ENCODE results near the gene GTPBP4.

The GTPBP4 gene

GRCh38 chr10:968546-969199 is 19.6 kb upstream of the GTPBP4 start:
- no peak for DNase-seq

GRCh38 chr10:969473-970150 is 18.6 kb upstream of the GTPBP4 start:
- no peak for DNase-seq

GRCh38 chr10:970311-971149 is 17.7 kb upstream of the GTPBP4 start:
- DNase-seq: no peak

- no peak for DNase-seq
Measured at GRCh38 chr10:971150-971542, 17.1 kb upstream of the GTPBP4 start.

GRCh38 chr10:971613-972012 is 16.6 kb upstream of the GTPBP4 start:
- no peak for DNase-seq

- DNase-seq: no peak
Measured at GRCh38 chr10:972763-973162, 15.5 kb upstream of the GTPBP4 start.

- no peak for DNase-seq
Measured at GRCh38 chr10:974038-974784, 14.0 kb upstream of the GTPBP4 start.

GRCh38 chr10:974785-975074 is 13.5 kb upstream of the GTPBP4 start:
- no peak for DNase-seq

- no peak for DNase-seq
Measured at GRCh38 chr10:976316-976715, 11.9 kb upstream of the GTPBP4 start.

- DNase-seq: no peak
Measured at GRCh38 chr10:978826-979421, 9.3 kb upstream of the GTPBP4 start.

- no peak for DNase-seq
Measured at GRCh38 chr10:980468-981093, 7.7 kb upstream of the GTPBP4 start.

GRCh38 chr10:983401-983800 is 4.8 kb upstream of the GTPBP4 start:
- DNase-seq: no peak

- DNase-seq: no peak
Measured at GRCh38 chr10:983971-984655, 4.1 kb upstream of the GTPBP4 start.

GRCh38 chr10:985361-985760 is 2.9 kb upstream of the GTPBP4 start:
- no peak for DNase-seq

- DNase-seq: no peak
Measured at GRCh38 chr10:986137-986825, 2.0 kb upstream of the GTPBP4 start.

GRCh38 chr10:986881-987619 is 1.2 kb upstream of the GTPBP4 start:
- no peak for DNase-seq

- no peak for DNase-seq
Measured at GRCh38 chr10:987620-987869, 689 bp upstream of the GTPBP4 start.

GRCh38 chr10:988667-989545 is 672 bp downstream of the GTPBP4 start:
- no peak for DNase-seq

- DNase-seq: no peak
Measured at GRCh38 chr10:990808-991207, 2.6 kb downstream of the GTPBP4 start.

- no peak for DNase-seq
Measured at GRCh38 chr10:992467-992866, 4.2 kb downstream of the GTPBP4 start.
